NCI-H146 (cell line): ENCODE results near the gene PRKAG1.
"Not testable (repeated sequence)": the region's sequence is repeated elsewhere in the genome, so short reads cannot be mapped to it uniquely, and the experiment has no call there.

ENCODE experiments used
- DNase-seq: peaks from one replicate; lab custom pipeline; 2025; lab: John Stamatoyannopoulos, UW

The PRKAG1 gene

DNA sequence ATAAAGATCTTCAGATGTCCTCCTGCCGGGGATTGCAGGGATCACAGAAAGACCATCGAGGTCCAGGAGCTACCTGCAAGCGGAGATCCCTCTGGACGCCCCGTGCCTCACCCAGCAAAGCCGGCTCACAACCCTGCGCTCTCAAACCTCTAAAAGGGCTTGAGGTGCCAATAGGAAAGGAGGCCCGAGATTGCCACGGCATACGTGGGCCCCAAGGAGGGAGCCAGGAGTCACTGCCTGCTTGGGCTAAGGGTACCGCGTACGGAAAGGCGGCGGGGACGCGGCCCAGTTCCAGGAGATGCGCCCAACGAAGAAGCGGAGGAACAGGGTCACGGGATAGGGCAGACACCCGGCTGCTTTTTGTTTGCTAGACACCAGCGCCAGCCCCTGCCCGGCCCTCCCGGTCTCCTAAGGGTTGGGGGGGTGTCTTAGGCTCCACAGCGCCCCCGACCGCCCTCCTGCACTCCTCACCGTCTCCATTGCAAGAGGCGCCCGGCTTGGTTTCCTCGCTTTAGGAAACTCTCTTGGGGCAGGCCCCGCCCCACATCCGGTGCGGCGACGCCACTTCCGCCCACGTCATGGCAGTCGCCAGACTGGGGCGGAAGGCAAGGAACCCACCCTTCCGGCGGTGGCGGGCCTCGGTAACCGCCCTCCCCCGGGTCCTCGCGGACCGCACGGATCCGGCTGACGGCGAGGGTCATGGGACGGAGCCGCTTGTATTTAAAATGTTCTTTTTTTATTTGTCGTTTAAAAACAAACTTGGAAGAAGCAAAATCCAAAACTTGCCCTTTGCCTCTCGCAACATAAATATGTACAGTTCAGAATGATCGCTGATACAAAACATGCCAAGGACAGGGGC lies at the start of gene PRKAG1:
TSS of gene PRKAG1 (minus strand) at position 516 of the 859 bp plus-strand sequence. CDS start at position 480, 36 bp downstream.
- DNase-seq, result peak; percentile 96

DNA sequence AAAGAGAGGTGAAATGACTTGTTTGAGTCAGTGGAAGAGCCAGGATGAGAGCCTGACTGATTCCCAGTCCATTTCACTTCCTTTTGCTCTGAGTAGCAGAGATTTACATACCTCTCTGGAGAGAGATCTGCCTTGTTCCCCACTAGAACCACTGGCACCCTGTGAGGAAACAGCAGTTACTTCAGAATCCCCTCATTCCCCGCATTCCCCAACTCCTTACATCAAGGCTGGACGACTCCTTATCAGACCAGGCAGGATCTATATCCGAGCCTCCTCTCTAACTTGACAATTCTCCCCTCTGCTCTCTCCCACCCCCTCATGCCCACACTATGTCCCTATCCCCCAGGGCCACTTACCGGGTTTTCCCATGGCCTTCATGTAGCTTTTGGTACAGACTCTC lies 47.5 kb upstream of the PRKAG1 start:
- DNase-seq, result no peak

DNA sequence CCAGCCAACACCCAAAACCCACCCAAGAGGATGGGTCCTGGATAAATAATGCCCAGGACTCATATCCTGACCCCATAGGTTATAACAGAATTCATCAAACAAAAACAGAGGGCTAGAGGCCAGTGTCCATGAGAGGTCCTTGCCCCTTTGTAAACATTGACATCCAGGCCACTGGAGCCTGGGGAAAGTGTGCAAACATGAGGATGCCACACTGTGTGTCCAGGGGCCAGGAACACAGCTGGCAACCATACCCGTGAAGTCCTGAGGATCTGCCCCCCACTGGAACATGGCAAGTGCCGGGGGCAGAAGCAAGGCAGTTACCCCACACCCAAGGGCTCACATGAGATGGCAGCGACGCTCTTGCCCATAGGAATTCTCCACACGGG lies 46.2 kb upstream of the PRKAG1 start:
- DNase-seq, result no peak

DNA sequence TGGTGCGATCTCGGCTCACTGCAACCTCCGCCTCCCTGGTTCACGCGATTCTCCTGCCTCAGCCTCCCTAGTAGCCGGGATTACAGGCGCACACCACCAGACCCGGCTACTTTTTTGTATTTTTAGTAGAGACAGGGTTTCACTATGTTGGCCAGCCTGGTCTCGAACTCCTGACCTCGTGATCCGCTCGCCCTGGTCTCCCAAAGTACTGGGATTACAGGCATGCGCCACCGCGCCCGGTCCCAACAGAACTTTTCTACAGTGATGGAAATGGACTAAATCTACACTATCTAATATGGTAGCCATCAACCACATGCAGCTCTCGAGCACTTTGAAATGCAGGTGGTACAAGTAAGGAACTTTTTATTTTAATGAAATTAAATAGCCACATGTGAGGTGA lies 43.3 kb upstream of the PRKAG1 start:
- DNase-seq, result not testable (repeated sequence)

DNA sequence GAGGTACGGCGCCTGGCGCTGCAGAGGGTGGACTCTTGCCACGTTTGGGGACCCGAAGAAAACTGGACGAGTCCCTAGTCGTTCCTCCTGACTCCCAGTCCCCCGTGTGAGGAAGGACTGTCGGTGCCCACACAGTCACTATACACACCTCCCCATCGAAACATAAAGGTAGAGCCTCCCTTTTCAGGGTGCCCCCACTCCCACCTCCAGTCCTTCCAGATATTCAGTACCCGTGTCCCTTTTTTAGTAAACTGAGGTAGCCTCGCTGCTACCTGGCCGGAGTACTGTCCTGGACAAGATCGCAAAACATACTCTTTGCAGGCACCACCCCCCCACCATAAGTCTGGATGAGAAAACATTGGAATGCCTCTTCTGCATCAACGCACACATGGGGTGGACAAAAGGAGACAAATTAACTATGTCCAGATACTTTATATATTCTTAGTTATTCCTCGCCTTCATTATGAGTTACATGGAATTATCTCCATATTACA lies 42.6 kb upstream of the PRKAG1 start:
- DNase-seq, result no peak

DNA sequence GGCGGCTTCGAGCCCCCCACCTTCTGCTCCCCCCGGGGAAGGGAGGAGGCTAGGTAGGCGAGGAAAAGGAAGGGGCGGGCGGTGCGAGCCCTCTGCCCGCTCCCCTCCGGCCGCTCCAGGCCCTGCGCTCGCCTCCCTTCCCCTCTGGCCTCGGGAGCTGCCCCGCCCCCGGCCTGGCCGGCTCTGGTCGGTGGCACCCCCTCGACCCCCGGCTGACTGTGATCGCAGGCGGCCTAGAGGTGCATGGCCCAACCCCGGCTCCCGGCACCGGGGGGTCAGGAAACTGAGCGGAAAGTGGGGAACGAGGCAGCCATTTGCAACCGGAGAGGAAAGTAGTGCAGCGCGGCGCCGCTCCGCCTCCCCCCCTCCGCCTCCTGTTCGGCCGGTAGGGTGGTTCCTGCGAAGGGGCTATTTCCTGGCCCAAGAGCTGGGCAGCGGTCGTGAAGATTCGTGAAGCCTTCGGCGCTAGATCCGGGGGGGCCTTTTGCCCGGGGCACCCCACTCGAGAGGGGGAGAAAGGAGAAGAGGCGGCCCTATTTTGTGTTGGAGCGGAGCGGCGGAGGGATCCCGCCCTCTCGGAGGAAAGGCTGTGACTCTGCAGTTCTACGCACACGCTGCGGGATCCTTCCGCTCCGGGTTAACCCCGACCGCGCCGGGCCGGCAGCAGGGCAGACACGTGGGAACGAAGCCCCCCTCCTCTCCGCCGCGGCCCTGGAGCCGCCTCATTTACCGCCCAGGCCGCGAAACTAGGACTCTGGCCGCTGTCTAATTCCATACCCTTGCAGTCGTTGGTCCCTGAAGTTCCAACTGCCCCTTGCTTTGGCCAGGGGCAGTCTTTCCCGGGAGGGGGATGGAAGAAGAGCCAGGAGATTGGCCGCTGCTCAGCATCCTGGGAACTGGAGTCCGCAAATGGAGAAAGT lies 41.9 kb upstream of the PRKAG1 start, which contains the start of gene KMT2D:
TSS of gene KMT2D (minus strand) at position 558 of the 920 bp plus-strand sequence. CDS start 5,470 bp downstream, outside the sequence.
- peak; percentile 94 for DNase-seq

DNA sequence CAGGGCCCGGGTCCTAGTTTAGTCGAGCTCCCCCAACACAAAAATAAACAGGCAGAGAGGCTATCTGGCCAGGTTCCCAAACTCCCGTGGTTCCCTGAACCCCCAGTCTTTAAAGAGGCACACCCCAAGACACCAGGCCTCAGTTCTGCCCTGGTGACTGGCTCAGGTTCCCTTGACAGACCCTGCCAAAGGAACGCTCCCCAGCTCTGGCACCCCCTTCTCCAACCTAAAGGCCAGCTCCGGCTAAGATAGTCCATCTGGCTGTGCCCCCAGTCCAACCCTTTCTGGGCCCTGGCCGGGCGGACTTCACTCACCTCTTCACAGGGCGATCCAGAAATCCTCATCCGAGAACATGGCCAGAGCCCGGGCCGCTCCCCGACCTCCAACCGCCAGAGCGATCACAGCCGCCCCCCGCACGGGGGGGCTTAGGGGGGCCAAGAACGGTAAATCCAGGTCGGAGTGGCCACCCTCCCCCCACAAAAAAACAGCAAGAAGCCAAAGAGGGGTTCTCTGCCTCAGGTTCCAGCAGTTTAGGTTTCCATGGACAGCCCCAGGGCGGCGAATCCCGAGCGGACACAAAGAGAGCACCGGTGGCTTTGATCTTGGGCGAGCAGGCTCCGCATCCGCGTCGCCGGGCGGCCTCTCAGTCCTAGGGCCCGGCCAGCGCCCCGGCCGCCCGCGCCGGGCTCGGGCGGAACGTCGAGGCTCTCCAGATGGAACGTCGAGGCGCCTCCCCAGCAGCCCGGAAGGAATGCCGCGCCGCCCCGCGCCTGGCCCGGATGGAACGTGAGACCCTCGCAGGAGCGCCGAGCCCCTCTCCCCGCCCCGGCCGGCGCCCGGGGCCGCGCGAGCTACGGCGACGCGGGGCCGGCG lies 41.0 kb upstream of the PRKAG1 start:
- DNase-seq, result peak; percentile 63

DNA sequence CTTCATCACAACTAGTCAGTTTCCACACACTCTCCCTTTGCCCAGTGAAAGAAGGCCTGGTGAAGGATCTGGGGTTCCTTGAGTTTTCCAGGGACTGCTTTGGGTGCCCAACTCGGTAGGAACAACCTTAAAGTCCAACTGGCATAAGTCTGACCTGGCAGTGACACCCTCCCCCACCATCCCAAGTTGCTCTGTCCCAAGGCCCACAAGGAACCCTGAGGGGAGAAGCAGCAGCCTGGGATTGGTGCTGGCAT lies 40.4 kb upstream of the PRKAG1 start:
- DNase-seq, result no peak

DNA sequence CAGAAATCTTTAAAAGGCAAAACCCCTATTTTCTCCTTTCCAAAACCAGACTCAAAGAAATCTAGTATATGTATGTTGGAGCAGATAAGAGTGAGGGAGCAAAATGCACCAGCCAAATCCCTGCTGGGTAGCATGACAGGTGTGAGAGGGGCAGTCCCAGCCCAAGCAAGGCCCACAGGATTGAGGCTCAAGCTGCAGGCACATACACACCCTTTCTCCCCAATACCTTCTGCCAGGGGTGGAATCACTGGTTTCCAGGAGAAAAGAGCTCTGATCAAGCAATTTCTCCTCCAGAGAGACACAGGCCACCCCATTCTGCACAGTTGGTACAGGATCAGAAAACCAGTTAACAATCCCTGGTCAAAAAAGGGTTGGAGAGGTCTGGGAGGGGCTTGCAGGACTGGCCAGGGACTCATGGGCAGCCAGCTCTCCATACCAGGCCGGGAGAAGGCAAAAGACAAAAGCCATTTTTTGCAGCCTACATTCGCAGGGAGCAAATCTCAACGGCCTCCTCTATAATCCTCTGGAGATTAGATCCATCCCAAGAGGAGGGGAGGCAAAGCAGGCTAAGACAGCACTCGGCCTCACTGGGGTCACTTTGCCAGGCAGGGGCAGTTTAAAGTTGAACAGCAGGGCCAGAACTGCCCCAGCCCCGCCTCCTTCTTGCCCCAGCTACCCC lies 39.9 kb upstream of the PRKAG1 start:
- no peak for DNase-seq

DNA sequence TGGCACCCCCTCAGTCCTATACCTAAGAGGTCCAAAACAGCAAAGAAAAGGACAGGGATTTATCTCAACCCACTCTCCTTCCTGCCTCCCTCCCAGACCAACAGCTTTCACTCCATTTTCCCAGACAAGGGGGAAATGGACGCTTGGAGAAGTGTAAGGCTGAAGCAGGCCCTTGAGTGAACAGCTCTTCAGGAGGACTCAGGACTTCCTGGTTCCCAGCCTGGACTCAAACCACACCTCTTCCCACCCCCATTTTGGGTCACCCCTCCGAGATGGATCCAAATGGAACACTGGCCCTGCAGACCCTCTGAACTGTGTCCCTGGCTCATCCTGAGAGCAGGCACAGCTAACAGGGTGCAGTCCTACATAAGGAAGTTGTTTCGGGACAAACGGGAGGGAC lies 39.3 kb upstream of the PRKAG1 start:
- DNase-seq, result no peak

DNA sequence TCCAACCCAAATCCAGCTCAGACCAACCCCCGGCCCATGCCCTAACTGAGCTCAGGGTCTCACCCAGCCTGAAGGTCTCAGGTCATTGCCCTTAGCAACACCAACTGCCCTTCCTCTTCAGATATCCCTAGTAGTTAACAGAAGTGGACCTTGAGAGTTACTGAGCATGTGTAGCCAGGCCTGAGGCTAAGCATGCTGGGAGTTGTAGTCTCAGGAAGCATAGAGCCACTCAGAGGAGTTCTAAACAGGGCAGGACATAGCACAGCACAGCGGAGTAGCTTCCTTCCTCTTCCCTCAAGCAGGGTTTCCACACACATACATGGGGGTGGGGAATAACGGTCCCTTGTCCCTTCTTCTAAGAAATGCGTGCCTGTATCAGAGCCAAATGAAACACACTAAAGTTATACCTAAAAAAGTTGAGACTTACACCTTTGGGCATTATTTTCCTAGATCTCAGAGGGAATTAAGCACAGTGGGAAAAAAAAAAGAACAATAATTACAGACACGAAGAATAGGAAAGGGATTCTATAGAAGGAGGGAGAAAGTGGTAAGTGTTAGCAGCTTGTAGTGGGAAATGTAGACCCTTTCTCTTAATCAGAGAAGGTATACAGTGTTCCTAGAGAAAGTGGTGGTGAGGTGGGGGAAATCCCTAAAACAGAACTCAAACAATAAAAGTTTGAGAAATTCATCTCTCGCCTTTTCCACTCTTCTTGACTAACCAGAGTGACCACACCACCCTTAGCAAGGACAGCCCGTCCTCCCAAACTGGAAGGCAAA lies 37.6 kb upstream of the PRKAG1 start:
- peak; percentile 9 for DNase-seq

DNA sequence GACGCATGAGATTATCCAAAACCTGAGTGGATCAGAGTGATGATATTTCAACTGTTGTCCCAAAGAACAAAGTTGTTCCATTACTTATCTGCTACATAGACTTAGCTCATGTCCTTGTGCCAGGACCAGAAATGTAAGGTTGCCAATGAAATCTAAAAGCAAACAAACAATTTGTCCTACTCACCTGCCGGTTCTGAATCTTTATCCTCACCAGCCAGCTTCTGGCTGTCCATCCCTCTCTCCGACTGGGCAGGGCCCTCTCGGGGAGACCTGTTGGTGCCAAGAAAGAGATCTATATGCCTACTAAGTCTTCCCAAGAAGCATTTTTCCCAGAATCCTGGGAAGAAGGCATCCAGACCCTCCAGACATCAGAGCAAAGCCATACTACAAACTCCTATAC lies 36.5 kb upstream of the PRKAG1 start:
- DNase-seq, result no peak

DNA sequence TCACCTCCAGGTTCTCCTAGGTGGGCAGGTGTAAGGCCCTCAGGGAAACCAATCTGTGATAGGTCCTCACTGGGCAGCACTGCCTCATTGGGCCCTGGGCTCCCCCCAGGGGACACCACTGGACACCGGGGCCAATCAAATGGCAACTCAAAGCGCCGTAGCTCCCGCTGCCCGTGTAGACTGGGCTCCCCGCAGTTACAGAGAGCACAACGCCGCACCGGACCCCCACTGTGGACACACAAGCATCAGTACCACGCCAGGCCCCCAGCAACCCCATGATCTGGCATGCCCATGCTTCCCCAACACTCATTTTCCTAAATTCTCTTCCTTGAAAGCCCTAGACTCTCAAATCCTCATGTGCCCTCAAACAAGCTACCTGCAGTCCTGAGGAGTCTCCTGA lies 35.9 kb upstream of the PRKAG1 start:
- DNase-seq, result no peak

DNA sequence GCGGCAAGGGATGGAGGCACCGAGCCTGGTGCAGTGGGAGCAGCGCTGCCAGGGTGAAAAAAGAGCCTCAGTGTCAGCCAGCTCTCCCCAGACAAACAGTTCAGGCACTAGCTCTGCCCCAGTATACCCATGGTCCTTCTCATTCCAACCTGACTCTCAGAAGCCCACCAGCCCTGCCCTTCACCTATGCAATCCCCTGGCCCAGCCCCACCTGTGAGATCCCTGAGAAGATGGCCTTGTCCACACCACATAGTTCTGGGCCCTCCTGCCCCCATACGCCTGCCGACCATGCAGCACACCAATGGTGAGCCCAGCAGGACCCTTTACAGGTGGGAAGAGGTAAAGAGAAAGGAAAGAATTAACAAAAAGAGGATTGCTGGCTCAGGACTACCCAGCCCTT lies 35.5 kb upstream of the PRKAG1 start:
- DNase-seq, result no peak

DNA sequence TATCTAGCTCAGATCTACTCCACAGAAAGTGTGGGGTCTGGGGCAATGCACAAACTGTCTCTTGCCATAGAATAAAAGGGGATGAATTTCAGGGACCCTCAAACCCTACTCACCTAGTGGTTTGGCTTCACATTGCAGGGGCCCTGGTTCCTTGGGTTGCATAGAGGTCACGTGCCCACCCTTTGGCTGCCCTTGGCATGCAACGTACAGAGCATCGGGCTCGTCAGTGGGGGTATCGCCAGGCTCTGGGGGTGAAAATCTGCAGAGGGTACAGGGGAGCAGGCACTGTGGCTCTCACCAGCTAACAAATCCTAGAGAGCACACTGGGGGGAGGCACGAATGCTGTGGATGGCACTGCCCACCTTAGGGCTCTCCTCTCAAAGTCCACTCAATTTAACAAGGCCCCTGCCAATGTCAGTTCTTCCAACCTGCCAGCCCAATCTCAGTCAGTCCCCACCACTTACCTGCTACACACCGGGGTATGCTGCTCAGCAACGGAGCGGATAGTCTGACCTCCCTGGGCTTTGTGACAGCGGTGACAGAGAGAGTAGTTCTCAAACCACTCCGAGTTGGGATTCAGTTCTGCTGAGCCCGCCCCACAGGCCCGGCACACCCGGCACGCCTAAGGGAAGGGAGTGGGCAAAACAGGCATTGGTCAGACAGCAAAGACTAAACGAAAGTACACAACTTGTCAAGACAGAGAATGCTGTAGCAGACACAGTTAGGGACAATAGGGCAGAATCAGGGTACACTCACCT lies 34.1 kb upstream of the PRKAG1 start:
- no peak for DNase-seq

DNA sequence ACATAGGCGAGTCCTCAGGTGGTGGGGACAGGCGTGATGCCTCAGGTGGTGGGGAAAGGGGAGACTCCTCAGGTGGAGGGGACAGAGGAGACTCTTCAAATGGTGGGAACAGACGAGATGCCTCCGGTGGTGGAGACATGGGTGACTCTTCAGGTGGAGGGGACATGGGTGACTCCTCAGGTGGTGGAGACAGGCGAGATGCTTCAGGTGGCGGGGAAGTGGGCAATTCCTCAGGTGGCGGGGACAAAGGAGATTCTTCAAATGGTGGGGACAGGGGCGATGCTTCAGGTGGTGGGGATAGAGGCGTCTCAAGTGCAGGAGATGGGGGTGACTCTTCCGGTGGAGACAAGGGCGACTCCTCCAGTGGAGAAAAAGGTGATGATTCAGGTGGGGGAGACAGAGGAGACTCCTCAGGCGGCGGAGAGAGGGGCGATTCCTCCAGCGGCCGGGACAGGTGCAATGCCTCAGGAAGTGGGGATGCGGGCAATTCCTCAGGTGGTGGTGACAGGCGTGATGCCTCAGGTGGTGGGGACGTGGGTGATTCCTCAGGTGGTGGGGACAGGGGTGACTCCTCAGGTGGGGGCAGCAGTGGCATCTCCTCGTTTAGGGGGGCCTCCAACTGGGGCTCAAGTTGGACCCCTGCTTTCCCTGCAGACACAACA lies 33.3 kb upstream of the PRKAG1 start:
- DNase-seq, result no peak

DNA sequence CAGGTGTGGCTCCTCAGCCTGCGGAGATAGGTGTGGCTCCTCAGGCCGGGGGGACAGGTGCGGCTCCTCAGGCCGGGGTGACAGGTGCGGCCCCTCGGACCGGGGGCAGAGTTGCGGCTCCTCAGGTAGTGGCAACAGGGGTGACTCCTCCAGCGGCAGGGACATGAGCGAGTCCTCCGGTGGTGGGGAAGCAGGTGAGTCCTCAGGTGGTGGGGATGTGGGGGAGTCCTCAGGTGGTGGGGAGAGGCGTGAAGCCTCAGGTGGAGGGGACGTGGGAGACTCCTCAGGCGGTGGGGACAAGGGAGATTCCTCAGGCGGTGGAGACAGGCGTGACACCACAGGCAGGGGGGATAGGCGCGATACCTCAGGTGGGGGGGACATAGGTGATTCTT lies 32.8 kb upstream of the PRKAG1 start:
- DNase-seq, result no peak

DNA sequence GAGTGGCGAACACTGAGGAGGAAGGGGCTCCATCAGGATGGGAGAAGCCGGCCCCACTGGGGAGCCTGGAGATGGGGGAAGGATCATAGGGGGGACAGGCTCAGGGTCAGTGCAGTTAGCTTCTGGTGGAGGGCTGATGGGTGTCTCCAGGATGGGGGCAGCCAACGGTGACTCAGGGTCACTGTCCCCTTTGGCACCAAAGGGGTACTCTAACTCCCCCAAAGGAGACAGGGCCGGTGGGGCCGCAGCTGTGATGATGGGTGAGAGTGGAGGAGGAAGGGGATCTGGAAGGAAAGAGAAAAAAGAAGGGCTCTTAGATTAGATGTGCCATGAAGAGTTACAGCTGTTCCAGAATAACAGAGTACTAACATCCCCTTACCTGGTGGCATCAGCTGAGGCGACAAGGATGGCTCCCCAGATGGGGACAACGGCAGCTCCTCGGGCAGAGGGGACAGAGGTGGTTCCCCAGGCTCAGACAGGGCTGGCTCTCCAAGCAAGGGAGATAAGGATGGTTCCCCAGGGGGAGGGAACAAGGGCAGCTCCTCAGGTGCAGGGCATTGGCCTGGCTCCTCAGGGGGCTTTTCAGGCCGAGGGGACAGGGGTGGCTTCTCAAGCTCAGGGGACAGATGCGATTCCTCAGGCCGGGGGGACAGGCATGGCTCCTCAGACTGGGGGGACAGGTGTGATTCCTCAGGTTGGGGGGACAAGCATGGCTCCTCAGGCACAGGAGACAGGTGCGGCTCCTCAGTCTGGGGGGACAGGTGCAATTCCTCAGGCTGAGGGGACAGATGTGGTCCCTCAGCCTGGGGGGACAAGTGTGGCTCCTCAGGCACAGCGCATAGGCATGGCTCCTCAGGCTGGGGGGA lies 32.2 kb upstream of the PRKAG1 start:
- no peak for DNase-seq
